Ammon's horn (tissue), 1 donor: Measurements from ENCODE around the gene TMEM97.

Source experiments
- DNase-seq: peaks from one replicate; pipeline ENCODE4 v3.0.0-alpha.2; 2016; ENCODE audit warnings: low spot score

Gene TMEM97

GRCh38 chr17:28317099-28317965 is 1.7 kb upstream of the TMEM97 start:
- DNase-seq = no peak

DNA sequence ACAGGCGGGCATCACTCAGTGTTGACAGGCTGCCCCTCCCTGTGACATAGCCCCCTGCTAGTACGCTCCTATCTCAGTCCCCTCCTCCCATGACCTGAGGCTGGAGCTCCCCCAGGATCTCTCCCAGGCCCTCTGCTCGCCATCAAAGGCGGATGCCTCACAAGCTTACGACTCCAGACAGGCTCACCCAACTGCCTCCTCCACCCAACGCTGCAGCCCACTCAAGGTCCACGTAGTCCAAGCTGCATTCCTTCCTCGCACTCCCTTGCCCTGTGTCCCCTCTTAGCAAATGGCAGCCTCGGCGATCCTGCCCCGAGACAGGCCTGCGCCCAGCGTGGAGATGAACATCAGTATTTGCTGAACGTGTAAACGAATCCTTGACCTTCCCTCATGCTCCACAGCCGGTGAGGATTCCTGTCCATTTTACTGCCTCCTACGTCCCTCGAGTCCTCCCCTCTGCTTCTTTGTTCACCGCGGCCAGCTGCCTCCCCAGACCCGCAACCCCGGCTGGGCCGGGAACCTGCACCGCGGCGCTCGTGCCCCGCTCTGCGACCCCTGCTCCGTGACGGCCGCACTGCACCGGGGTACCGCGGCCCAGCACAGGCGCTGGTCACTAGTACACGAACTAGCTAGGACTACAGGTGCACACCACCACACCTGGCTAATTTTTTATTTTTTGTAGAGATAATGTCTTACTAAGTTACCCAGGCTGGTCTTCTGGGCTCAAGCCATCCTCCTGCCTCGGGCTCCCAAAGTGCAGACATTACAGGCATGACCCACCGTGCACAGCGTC is 838 bp upstream of the TMEM97 start:
- no peak for DNase-seq

DNA sequence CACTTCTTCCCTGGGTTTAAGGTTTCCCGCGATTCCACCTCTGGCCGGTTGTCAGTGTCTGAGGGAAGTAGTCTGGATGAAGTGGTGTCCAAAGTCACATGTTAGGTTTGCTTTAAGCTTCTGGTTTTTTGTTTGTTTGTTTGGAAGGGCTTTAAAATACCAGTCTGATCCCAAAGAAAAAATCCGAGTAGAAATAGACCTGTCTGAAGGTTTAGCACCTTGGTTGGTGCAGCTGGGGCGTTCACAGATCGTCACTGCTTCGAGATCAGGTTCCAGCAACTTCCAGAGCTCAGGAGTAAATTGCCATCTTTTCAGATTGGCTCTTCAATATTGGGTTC is 567 bp downstream of the TMEM97 start:
- no peak for DNase-seq

GRCh38 chr17:28320215-28321061 is 1.4 kb downstream of the TMEM97 start:
- DNase-seq = no peak

GRCh38 chr17:28324267-28324745 is 5.3 kb downstream of the TMEM97 start:
- no peak for DNase-seq

DNA sequence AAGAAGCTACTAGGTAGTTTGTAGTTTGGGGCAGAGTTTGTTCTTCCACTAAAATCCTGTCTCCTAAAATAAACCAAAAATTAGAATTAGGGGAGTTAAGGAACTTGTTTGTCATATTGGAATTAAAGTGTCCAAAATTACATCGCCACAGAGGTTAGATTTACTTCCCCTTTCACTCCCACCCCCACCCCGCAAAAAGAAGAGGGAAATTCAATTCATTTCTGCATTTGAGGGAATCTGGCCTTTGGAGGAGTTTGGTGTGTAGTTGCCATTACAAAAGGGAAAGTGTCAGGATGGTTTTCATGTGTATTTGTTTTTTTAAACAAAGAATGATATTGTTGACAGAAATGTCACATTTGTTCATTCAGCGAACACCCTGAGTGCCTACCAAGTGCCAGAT is 5.8 kb downstream of the TMEM97 start:
- no peak for DNase-seq

- no peak for DNase-seq
Measured at GRCh38 chr17:28325211-28325610, 6.2 kb downstream of the TMEM97 start.

GRCh38 chr17:28326114-28326513 is 7.1 kb downstream of the TMEM97 start:
- DNase-seq = no peak

DNA sequence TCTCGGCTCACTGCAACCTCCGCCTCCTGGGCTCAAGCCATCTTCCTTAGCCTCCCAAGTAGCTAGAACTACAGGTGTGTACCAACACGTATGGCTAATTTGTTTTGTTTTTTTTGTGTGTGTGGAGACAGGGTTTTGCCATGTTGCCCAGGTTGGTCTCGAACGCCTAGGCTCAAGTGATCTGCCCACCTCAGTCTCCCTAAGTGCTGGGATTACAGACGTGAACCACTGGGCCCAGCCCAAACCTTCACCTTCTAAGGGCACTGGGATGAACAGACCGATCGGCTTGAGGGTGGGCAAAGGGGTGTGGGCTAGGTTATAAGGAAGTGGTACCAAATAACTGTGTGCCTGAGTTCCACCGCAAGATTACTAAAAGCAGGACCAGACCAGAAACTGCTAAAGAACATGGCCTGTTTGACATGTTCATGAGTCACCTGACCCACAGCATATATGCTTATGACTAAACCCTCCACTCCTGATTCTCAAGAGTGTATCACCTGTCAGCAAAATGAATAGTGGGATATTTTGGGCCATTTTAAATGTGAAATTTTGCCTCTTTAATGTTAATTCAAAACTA is 8.1 kb downstream of the TMEM97 start:
- DNase-seq = no peak

- no peak for DNase-seq
Measured at GRCh38 chr17:28327709-28328108, 8.7 kb downstream of the TMEM97 start.

GRCh38 chr17:28328325-28328724 is 9.3 kb downstream of the TMEM97 start:
- DNase-seq = no peak

DNA sequence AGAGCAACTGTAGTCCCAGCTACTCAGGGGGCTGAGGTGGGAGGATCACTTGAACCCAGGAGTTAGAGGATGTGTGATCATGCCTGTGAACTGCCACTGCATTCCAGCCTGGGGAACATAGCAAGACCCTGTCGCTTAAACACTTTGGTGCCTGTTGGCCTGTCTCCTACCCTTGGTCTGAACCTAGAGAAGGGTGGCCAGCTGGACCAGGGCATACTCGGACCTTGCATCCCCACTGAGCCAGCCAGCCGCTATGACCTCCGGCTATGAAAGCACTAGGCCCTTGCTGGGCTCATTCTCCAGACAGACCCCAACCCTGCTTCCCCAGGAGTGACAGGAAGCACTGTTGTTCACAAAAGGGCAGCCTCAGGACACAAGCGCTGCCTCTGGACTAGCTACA is 11.7 kb downstream of the TMEM97 start:
- DNase-seq = no peak

DNA sequence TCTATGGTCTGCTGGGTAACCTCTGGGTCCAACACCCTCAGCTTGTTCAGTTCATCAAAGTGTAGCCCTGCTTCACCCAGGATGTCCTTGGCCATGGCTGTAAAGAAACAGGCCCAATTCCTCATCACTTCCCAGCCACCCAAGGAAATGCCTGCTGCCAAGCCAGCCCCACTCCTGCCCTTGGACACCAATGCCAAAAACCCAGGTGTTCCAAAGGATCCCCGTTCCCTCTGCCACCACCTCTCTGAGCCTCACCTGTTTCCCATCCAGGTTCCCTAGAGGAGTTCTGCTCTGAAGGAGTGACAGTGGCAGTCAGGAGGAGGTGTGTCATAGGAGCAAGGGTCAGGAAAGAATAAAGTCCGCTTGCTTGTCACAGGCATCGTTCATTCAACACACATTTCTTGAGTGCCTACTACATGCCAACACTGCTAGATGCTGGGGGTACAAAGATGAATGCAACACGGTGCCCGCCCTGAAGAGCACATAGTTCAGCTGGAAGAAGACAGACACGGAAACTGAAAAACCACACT is 13.0 kb downstream of the TMEM97 start:
- DNase-seq = no peak

- no peak for DNase-seq
Measured at GRCh38 chr17:28333083-28333746, 14.2 kb downstream of the TMEM97 start.

DNA sequence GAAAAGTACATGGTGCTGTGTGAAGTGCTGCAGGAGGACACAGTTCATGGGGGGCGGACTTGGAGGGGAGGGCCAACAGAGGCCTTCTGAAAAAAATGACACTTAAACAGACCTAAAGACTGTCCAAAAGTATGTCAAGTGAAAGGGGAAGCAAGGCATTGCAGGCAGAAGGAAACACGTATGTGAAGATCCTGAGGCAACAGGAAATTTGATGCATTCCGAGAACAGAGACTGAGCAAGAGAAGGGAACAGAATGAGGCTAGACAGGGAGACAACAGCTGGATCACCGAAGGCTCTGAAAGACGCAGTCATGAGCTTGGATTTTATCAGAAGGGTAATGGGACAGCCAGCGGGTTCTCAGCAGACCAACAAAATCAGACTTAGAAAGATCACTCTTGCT is 15.2 kb downstream of the TMEM97 start:
- DNase-seq = no peak

DNA sequence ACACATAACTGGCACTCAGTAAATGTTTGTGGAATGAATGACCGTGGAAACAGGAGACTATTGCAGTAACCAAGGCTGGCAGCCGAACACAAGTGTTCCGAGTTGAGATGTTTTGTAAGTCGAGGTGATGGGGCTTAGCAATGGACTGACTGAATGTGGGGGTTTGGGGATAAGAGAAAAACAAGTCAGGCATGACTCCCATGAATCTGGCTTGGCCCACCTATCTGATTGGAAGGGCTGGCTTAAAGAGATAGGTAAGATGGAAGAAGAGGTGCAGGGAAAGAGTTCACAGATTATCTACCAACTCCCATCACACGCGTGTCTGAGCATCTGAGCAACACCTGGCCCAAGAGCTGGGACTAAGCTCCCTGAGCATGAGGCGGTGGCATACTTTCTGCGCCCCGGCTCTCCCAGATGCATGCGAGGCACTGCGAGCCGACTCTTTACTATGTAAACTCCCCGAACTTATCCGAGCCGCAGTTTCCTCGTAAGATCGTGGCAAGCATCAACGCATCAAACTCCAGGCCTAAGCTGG is 15.7 kb downstream of the TMEM97 start:
- DNase-seq = no peak

DNA sequence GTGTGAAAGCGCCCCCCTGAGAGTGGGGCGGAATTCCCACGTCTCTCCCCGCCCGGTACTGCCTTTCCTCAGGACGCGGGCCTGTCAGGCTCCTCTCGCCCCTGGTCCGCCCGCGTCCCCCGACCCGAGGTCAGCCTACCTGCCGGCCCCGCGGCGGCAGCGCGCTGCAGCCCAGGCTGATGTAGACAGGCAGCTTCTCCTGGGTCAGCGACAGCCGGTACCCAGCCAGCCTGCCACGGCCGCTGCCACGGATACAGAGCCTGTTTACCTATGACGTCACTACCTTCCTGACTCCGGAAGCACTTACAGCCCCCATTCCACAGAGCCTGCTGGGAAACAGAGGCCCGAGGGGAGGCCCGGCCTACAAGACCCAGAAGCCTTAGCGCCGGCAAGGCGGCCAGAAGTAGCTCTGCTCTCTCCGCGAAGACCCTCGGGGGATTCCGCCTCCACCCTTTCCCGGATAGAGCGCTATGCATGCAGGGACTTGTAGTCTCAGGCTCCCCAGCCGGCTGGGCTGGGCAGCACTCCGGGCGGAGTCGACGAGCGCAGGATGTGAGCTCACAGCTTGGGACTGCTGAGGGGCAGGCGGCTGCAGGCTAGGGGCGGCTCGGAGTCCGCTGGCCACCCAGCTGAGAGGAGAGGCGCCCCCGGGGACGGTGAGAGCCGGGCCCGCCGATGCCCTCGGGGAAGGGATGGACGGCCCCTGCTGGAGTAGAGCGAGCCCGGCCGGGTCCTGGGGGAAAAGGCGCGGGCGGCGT is 16.4 kb downstream of the TMEM97 start, which contains the start of the genes IFT20 and TNFAIP1:
Gene IFT20, minus strand, starts transcription at position 272 of the 758 bp plus-strand sequence. CDS start 3,487 bp downstream, outside the sequence.
Gene TNFAIP1, plus strand, starts transcription at position 561 of the 758 bp plus-strand sequence. CDS start 3,761 bp downstream, outside the sequence.
- peak; percentile 99 for DNase-seq

DNA sequence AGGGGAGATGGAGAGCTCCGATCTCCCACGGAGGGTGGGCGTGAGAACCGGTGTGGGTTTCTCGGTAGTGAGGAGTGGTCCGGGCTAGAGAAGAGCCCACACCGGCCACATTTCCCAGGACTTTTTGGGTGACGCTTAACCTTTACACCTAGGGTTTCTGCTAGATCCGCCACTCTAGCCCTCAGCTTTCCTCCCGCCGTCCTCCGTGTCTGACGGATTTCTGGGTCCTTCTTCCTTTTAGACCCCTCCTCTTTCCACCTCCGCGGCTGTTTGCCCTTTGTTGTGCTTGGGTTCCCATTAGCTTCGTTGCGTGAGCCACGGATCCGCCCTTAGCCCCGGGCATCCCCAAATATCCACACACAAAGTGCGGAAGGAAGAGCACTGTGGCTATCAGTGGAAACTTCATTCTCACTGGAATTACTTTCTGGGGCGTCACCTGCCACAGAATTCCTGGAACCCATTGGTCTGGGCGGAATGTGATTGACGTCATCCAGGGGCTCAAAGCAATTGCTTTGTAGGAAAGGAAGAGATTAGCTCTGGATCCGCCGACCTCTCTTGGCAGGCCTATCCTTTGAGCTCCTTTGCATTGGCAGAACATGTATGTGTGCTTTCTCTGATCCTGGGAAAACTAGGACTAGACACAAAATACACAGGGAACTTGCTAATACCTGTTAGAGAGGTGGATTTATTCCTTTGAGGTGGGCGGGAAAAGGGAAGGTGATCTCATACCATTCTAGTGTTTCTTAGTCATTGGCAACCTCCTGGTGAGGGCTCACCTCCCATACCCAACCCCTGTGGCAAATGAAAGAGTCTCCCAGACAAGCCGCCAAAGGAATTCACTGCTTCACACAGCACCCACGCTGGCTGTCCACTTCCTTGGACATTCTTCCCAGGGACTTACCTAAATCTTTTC is 17.2 kb downstream of the TMEM97 start:
- peak; percentile 45 for DNase-seq
